Stimulated activated CD4-positive, alpha-beta T cell treated with anti-CD3 and anti-CD28 coated beads, Interleukin-1b, Interleukin-23, amount 100 ng/mL, for 24 hours (primary cell): Measurements from ENCODE around the gene COTL1.
"Not testable (repeated sequence)": the region's sequence is repeated elsewhere in the genome, so short reads cannot be mapped to it uniquely, and the experiment has no call there.

Experiments
- DNase-seq, 4 experiments: peaks; one replicate each; pipeline ENCODE4 v3.0.0-alpha.2; 2020; ENCODE audit warnings: low read depth in 4 of 4, low spot score in 1 of 4

COTL1 gene

GRCh38 chr16:84535408-84535807 is 82.5 kb downstream of the COTL1 start:
- DNase-seq = no peak

GRCh38 chr16:84534815-84535214 is 83.1 kb downstream of the COTL1 start:
- no peak for DNase-seq

GRCh38 chr16:84532855-84533486 is 84.9 kb downstream of the COTL1 start:
- DNase-seq = no peak

- DNase-seq = no peak
Observed at GRCh38 chr16:84532291-84532724, 85.6 kb downstream of the COTL1 start.

- DNase-seq = no peak
Observed at GRCh38 chr16:84531671-84532111, 86.2 kb downstream of the COTL1 start.

GRCh38 chr16:84530590-84530989 is 87.3 kb downstream of the COTL1 start:
- no peak for DNase-seq

- no peak for DNase-seq
Observed at GRCh38 chr16:84529607-84530006, 88.3 kb downstream of the COTL1 start.

GRCh38 chr16:84528322-84528721 is 89.6 kb downstream of the COTL1 start:
- no peak for DNase-seq

- no peak for DNase-seq
Observed at GRCh38 chr16:84527532-84528269, 90.2 kb downstream of the COTL1 start.

GRCh38 chr16:84526794-84527531 is 90.9 kb downstream of the COTL1 start:
- DNase-seq = no peak

GRCh38 chr16:84524941-84525581 is 92.8 kb downstream of the COTL1 start:
- DNase-seq = not testable (repeated sequence)

GRCh38 chr16:84524346-84524920 is 93.4 kb downstream of the COTL1 start:
- DNase-seq = no peak

GRCh38 chr16:84521497-84521770 is 96.4 kb downstream of the COTL1 start:
- no peak for DNase-seq

- DNase-seq = no peak
Observed at GRCh38 chr16:84520725-84521496, 97.0 kb downstream of the COTL1 start.

GRCh38 chr16:84519855-84520254 is 98.0 kb downstream of the COTL1 start:
- no peak for DNase-seq

- no peak for DNase-seq
Observed at GRCh38 chr16:84518804-84519341, 99.0 kb downstream of the COTL1 start.

GRCh38 chr16:84518220-84518619 is 99.7 kb downstream of the COTL1 start:
- not testable (repeated sequence) for DNase-seq

GRCh38 chr16:84517366-84517765 is 100.5 kb downstream of the COTL1 start:
- no peak for DNase-seq
